Naive thymus-derived CD4-positive, alpha-beta T cell (primary cell): ENCODE data around the gene ZNF410. TPM values are rescaled to one million over a fixed set of nuclear protein-coding genes. Genes with fewer than 3 reads are reported as not detected.
A peak's percentile ranks its signal among the peaks of the same experiment; 100 is the strongest.

Source experiments
- ATAC-seq: fragments of 150-1000 bp; cut with Tn5 transposase; 2 replicates; pipeline ENCODE4 v1.10.0; 2021; ENCODE audit warnings: mild to moderate bottlenecking, moderate library complexity
- CTCF ChIA-PET: fragments of 350-600 bp; sonication (Branson Sonifier 250); formaldehyde crosslinking; loops from one replicate; lab custom pipeline; 2021; ENCODE audit warnings: antibody characterized with exemption; lab: Charles Lee
- POLR2A ChIA-PET: fragments of 350-600 bp; sonication (Branson Sonifier 250); formaldehyde crosslinking; loops from one replicate; lab custom pipeline; 2021; ENCODE audit warnings: antibody characterized with exemption, inconsistent platforms; lab: Charles Lee
- DNase-seq, 9 donors: peaks; one replicate each; pipeline versions ENCODE4 v3.0.0 to v3.0.0-alpha.2; 2020 to 2022; ENCODE audit warnings: mixed read lengths in 1 of 9
- H3K27ac ChIP-seq: one replicate; pipeline ENCODE4 v1.7.0; 2013; ENCODE audit warnings: mild to moderate bottlenecking, low read depth, low read length, moderate library complexity
- H3K27me3 ChIP-seq, 2 donors: one replicate each; pipeline ENCODE4 v1.7.0; 2013; ENCODE audit warnings: low read length in 2 of 2, mild to moderate bottlenecking in 2 of 2, moderate library complexity in 2 of 2; ENCODE audit not compliant: control insufficient read depth in 2 of 2, insufficient read depth in 2 of 2
- H3K36me3 ChIP-seq, 3 experiments: 1 replicate in 2 of 3; 2 replicates in 1 of 3; pipeline ENCODE4 v1.7.0; 2013; ENCODE audit warnings: low read length in 3 of 3, mild to moderate bottlenecking in 3 of 3, moderate library complexity in 1 of 3; ENCODE audit not compliant: insufficient read depth in 3 of 3, control insufficient read depth in 2 of 3
- H3K4me1 ChIP-seq, 2 donors: one replicate each; pipeline ENCODE4 v1.7.0; 2013; ENCODE audit warnings: low read length in 2 of 2, mild to moderate bottlenecking in 2 of 2, moderate library complexity in 1 of 2; ENCODE audit not compliant: control insufficient read depth in 2 of 2, insufficient read depth in 2 of 2
- H3K4me3 ChIP-seq: 2 replicates; pipeline ENCODE4 v1.7.0; 2013; ENCODE audit warnings: mild to moderate bottlenecking, low read length
- H3K9me3 ChIP-seq, 3 experiments: 1 replicate in 2 of 3; 2 replicates in 1 of 3; pipeline ENCODE4 v1.7.0; 2013; ENCODE audit warnings: low read length in 3 of 3; ENCODE audit not compliant: control insufficient read depth in 2 of 3
- H3K27ac Mint-ChIP-seq, 9 donors: one replicate each; pipeline ENCODE4 v1.8.0; 2020 to 2022; ENCODE audit warnings: mixed read lengths in 9 of 9, mild to moderate bottlenecking in 8 of 9, moderate library complexity in 5 of 9, inconsistent platforms in 2 of 9
- H3K27me3 Mint-ChIP-seq, 5 donors: one replicate each; pipeline ENCODE4 v1.8.0; 2021 to 2022; ENCODE audit warnings: mixed read lengths in 5 of 5, mild to moderate bottlenecking in 1 of 5
- H3K36me3 Mint-ChIP-seq, 5 donors: one replicate each; pipeline ENCODE4 v1.8.0; 2020 to 2022; ENCODE audit warnings: mixed read lengths in 5 of 5, mild to moderate bottlenecking in 3 of 5, inconsistent platforms in 1 of 5
- H3K4me1 Mint-ChIP-seq, 7 donors: one replicate each; pipeline ENCODE4 v1.8.0; 2020 to 2022; ENCODE audit warnings: mixed read lengths in 7 of 7, mild to moderate bottlenecking in 3 of 7, inconsistent platforms in 1 of 7
- H3K4me3 Mint-ChIP-seq, 10 donors: one replicate each; pipeline ENCODE4 v1.8.0; 2020 to 2022; ENCODE audit warnings: mild to moderate bottlenecking in 10 of 10, mixed read lengths in 10 of 10, moderate library complexity in 6 of 10, inconsistent platforms in 2 of 10
- H3K9me3 Mint-ChIP-seq, 11 donors: one replicate each; pipeline ENCODE4 v1.8.0; 2020 to 2022; ENCODE audit warnings: mixed read lengths in 11 of 11, mild to moderate bottlenecking in 4 of 11, inconsistent platforms in 1 of 11, moderate library complexity in 1 of 11
- intact Hi-C, 2 donors: fragments of 100-400 bp; cut with micrococcal nuclease; formaldehyde crosslinking; loops; one replicate each; pipeline ENCODE4 v1.15.1; 2023
- polyA plus RNA-seq, 2 donors: library from polyadenylated mRNA; unstranded; fragments of 300-500 nt; fragmentation: Illumina TruSeq; gene quantifications; one replicate each; pipeline ENCODE4 v1.2.3, GENCODE V29; 2021
- total RNA-seq, 6 experiments: library from RNA in 5 of 6; stranded (reverse) in 5 of 6; gene quantifications; 1 replicate in 5 of 6; 2 replicates in 1 of 6; pipeline ENCODE4 v1.2.3 and lab custom pipeline; 2021 to 2026

The ZNF410 gene
- total and polyA plus RNA-seq, 7 experiments from 2014 or later = 44.8 to 79.7 (median 66.3) TPM

GRCh38 chr14:73879027-73879426, 7.6 kb upstream of the ZNF410 start:
- Histone ChIP-seq H3K27me3 (no peaks in the 10 kb centered on the region), H3K4me1 (no peaks in the 10 kb centered on the region), H3K9me3 (no peaks in the 10 kb centered on the region), H3K4me3 (no peak overlapping the region), H3K36me3 (no peaks in the 10 kb centered on the region), H3K27ac (no peak overlapping the region)
- ATAC-seq (no peak), DNase-seq (no peak)
- peaks cover 0 to 6% (median 4%) of the 10 kb centered on the region in 5 donors for H3K36me3 Mint-ChIP-seq
- H3K9me3 Mint-ChIP-seq = no peaks in the 10 kb centered on the region
- CTCF ChIA-PET = no interaction called here
- H3K4me3 Mint-ChIP-seq = no peak overlapping the region
- intact Hi-C loops = no loop called here
- POLR2A ChIA-PET = no interaction called here
- no peak overlapping the region for H3K27ac Mint-ChIP-seq
- H3K4me1 Mint-ChIP-seq = no peaks in the 10 kb centered on the region
- H3K27me3 Mint-ChIP-seq = no peaks in the 10 kb centered on the region

DNA sequence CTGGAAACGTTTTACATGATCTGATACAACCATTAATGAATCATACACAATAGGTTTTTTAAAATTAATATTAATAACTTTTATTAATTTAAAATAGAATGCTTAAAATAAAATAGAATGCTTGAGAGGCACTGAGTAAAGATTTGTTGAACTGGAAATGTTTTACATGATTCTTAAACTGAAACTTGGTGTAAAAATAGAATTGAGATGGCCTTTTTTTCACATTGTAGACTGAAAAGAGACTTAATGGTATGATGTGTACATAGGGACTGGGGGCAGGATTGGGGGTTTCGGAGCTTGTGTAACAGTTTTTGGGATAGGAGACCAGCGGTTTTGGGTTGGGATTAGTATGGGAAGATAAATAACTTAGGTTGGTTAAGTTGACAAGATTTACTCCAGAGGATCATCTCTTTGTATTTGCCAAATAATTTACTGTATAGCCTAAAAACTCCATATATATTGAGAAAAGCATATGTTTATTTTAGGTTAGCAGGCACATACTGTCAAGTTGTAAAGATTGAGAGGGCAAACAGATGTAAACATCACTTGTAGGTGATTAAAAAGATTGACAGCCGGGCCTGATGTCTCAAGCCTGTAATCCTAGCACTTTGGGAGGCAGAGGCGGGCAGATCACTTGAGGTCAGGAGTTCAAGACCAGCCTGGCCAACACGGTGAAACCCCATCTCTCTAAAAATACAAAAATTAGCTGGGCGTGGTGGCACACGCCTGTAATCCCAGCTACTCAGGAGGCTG, 2.0 kb upstream of the ZNF410 start:
- Mint-ChIP-seq H3K27me3 (no peaks in the 10 kb centered on the region), H3K4me3 (peak overlapping the region; percentile 51 to 98 (median 94)), H3K27ac (peak overlapping the region; percentile 37 to 99 (median 79)), H3K36me3 (peaks cover 0 to 1% (median 0%) of the 10 kb centered on the region in 5 donors), H3K4me1 (peaks cover 24 to 47% (median 42%) of the 10 kb centered on the region in 7 donors), H3K9me3 (no peaks in the 10 kb centered on the region)
- no peak overlapping the region for H3K4me3 ChIP-seq
- no peak overlapping the region for H3K27ac ChIP-seq
- H3K9me3 ChIP-seq = no peaks in the 10 kb centered on the region
- DNase-seq (no peak), ATAC-seq (no peak)
- no peaks in the 10 kb centered on the region for H3K36me3 ChIP-seq
- no peaks in the 10 kb centered on the region for H3K27me3 ChIP-seq
- intact Hi-C loops = loop anchor here (5.0 to 10.0 kb wide), 2 partner anchors 153 to 390 kb away; partner anchors contain the start of gene RIOX1 (in 1 of the 2)
- ChIA-PET CTCF (no interaction called here), POLR2A (interaction anchor here (1.5 kb wide), 1 partner anchor 68 kb away, joined by 3 read pairs; no protein-coding TSS in a partner anchor)
- H3K4me1 ChIP-seq = peaks cover 17 to 22% of the 10 kb centered on the region in 2 donors

- no peaks in the 10 kb centered on the region for H3K36me3 ChIP-seq
- Mint-ChIP-seq H3K36me3 (peaks cover 0 to 6% (median 5%) of the 10 kb centered on the region in 5 donors), H3K9me3 (no peaks in the 10 kb centered on the region), H3K27ac (peak overlapping the region; percentile 64 to 100 (median 99)), H3K4me3 (peak overlapping the region; percentile 90 to 99 (median 98)), H3K4me1 (peaks cover 26 to 60% (median 51%) of the 10 kb centered on the region in 7 donors), H3K27me3 (no peaks in the 10 kb centered on the region)
- H3K9me3 ChIP-seq = no peaks in the 10 kb centered on the region
- ATAC-seq (no peak), DNase-seq (peak in 2 of 9 donors; percentile 21 to 37)
- intact Hi-C loops = loop anchor here (1.0 to 10.0 kb wide), 7 partner anchors 100 to 392 kb away; partner anchors contain the start of genes ALDH6A1 (in 1 of the 2), BBOF1 (in 1 of the 2), ENTPD5 (in 1 of the 2) and LIN52 (in 1 of the 2)
- no peaks in the 10 kb centered on the region for H3K27me3 ChIP-seq
- ChIA-PET CTCF (interaction anchor here (0.5 kb wide), 1 partner anchor 34 kb away, joined by 3 read pairs; no protein-coding TSS in a partner anchor), POLR2A (interaction anchor here (0.9 to 2.0 kb wide), 6 partner anchors 9 to 242 kb away, joined by 3 to 10 read pairs (median 3); partner anchors contain the start of genes ALDH6A1 and PTGR2)
- peak overlapping the region; percentile 82 for H3K4me3 ChIP-seq
- peak overlapping the region; percentile 97 for H3K27ac ChIP-seq
- peaks cover 17 to 22% of the 10 kb centered on the region in 2 donors for H3K4me1 ChIP-seq
Measured at GRCh38 chr14:73887318-73887616, 608 bp downstream of the ZNF410 start.

DNA sequence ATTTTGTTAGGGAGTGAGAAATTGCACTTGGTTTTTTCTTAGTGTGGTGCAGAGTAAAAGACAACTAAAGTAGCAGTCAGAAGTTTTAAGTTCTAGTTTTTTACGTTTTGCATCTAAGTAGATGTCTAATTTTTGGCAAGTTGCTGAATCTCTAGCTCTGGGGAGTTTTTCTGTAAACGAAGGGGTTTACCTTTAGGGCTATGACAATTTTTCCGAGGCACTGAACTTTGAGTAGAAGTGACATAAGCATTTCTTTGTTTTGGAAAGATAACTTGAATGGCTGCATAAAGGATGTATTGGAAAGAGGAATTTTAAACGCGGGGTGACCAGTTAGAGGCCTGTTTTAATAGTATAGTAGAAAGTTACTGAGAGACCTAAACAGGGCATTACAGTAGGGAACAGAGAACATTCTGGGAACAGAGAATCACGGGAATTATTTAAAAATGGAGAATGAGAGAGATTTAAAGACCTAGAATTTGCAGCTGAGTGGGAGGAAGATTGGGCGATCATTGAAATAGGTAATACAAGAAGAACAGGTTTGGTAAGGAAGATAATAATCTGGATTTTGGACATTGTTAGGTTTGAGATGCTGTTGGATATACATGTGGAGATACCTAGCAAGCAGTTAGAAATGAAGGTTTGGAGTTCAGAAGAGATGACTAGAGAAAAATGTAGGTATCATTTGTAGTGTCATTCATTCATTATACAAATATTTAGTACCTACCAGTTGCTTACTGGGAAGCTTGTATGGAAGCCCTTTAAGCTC, 1.2 kb downstream of the ZNF410 start:
- peaks cover 26 to 60% (median 51%) of the 10 kb centered on the region in 7 donors for H3K4me1 Mint-ChIP-seq
- Histone ChIP-seq H3K36me3 (no peaks in the 10 kb centered on the region), H3K27ac (peak overlapping the region; percentile 97), H3K9me3 (no peaks in the 10 kb centered on the region), H3K4me3 (peak overlapping the region; percentile 82), H3K4me1 (peaks cover 17 to 22% of the 10 kb centered on the region in 2 donors), H3K27me3 (no peaks in the 10 kb centered on the region)
- intact Hi-C loops = loop anchor here (1.0 to 10.0 kb wide), 7 partner anchors 101 to 393 kb away; partner anchors contain the start of genes ALDH6A1 (in 1 of the 2), BBOF1 (in 1 of the 2), ENTPD5 (in 1 of the 2) and LIN52 (in 1 of the 2)
- ChIA-PET POLR2A (interaction anchor here (0.7 to 1.5 kb wide), 6 partner anchors 10 to 200 kb away, joined by 3 to 4 read pairs (median 3); partner anchors contain the start of genes COQ6 and FAM161B), CTCF (no interaction called here)
- peaks cover 0 to 6% (median 5%) of the 10 kb centered on the region in 5 donors for H3K36me3 Mint-ChIP-seq
- ATAC-seq (no peak), DNase-seq (peak in 6 of 9 donors; percentile 4 to 65 (median 20))
- peak overlapping the region; percentile 64 to 100 (median 99) for H3K27ac Mint-ChIP-seq
- peak overlapping the region; percentile 90 to 99 (median 98) for H3K4me3 Mint-ChIP-seq
- H3K9me3 Mint-ChIP-seq = no peaks in the 10 kb centered on the region
- H3K27me3 Mint-ChIP-seq = no peaks in the 10 kb centered on the region

DNA sequence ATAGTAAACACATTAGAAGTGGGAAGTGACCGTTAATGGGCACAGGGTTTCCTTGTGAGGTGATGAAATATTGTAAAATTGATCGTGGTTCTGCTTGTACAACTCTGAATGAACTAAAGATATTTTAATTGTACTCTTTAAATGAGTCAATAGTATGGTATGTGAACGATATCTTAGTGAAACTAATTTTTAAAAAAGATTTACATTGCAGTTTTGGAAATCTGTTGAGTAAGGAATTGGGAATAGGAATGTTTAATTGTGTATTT, 1.7 kb downstream of the ZNF410 start:
- intact Hi-C loops = loop anchor here (5.0 to 10.0 kb wide), 2 partner anchors 149 to 394 kb away; partner anchors contain the start of gene RIOX1 (in 1 of the 2)
- Histone ChIP-seq H3K36me3 (peaks cover 0 to 5% (median 3%) of the 10 kb centered on the region in 3 experiments), H3K4me1 (peaks cover 17 to 22% of the 10 kb centered on the region in 2 donors), H3K4me3 (no peak overlapping the region), H3K27me3 (no peaks in the 10 kb centered on the region), H3K27ac (peak overlapping the region; percentile 97), H3K9me3 (no peaks in the 10 kb centered on the region)
- H3K36me3 Mint-ChIP-seq = peaks cover 0 to 6% (median 5%) of the 10 kb centered on the region in 5 donors
- ATAC-seq (no peak), DNase-seq (no peak)
- peaks cover 26 to 60% (median 51%) of the 10 kb centered on the region in 7 donors for H3K4me1 Mint-ChIP-seq
- ChIA-PET CTCF (no interaction called here), POLR2A (interaction anchor here (0.7 to 1.2 kb wide), 4 partner anchors 9 to 145 kb away, joined by 3 read pairs; partner anchors contain the start of genes COQ6 and FAM161B)
- H3K4me3 Mint-ChIP-seq = peak overlapping the region; percentile 90 to 99 (median 98)
- no peaks in the 10 kb centered on the region for H3K9me3 Mint-ChIP-seq
- peak overlapping the region in 8 of 9 donors; percentile 38 to 99 (median 99) for H3K27ac Mint-ChIP-seq
- H3K27me3 Mint-ChIP-seq = no peaks in the 10 kb centered on the region

GRCh38 chr14:73888971-73889370, 2.3 kb downstream of the ZNF410 start:
- H3K9me3 ChIP-seq = no peaks in the 10 kb centered on the region
- H3K4me1 Mint-ChIP-seq = peaks cover 26 to 60% (median 53%) of the 10 kb centered on the region in 7 donors
- ChIA-PET CTCF (no interaction called here), POLR2A (interaction anchor here (1.0 kb wide), 1 partner anchor 145 kb away, joined by 3 read pairs; no protein-coding TSS in a partner anchor)
- no peak for ATAC-seq
- H3K27me3 ChIP-seq = no peaks in the 10 kb centered on the region
- H3K27ac Mint-ChIP-seq = peak overlapping the region in 8 of 9 donors; percentile 38 to 99 (median 89)
- H3K36me3 ChIP-seq = peaks cover 0 to 10% (median 9%) of the 10 kb centered on the region in 3 experiments
- peak overlapping the region; percentile 97 for H3K27ac ChIP-seq
- no peak for DNase-seq
- no peak overlapping the region for H3K4me3 ChIP-seq
- intact Hi-C loops = loop anchor here (5.0 to 10.0 kb wide), 2 partner anchors 148 to 394 kb away; partner anchors contain the start of gene RIOX1 (in 1 of the 2)
- H3K4me1 ChIP-seq = peaks cover 17 to 22% of the 10 kb centered on the region in 2 donors
- no peaks in the 10 kb centered on the region for H3K27me3 Mint-ChIP-seq
- H3K9me3 Mint-ChIP-seq = no peaks in the 10 kb centered on the region
- peak overlapping the region in 4 of 10 donors; percentile 97 to 99 (median 98) for H3K4me3 Mint-ChIP-seq
- peaks cover 0 to 10% (median 8%) of the 10 kb centered on the region in 5 donors for H3K36me3 Mint-ChIP-seq
